GM10266 (cell line): Measurements from ENCODE around the gene TSPAN16.
"Not testable (repeated sequence)": the region's sequence is repeated elsewhere in the genome, so short reads cannot be mapped to it uniquely, and the experiment has no call there.

Experiments used
- DNase-seq: peaks from one replicate; pipeline ENCODE4 v3.0.0; 2012; ENCODE audit errors: extremely low spot score
- TF ChIP-seq, protein P1 (sequence below): IDR thresholded peaks from 2 replicates; pipeline ENCODE4 v1.5.1; 2012; ENCODE audit warnings: mild to moderate bottlenecking, low read depth; ENCODE audit not compliant: control insufficient read depth, insufficient read depth; ENCODE audit errors: missing control alignments

TSPAN16 gene

DNA sequence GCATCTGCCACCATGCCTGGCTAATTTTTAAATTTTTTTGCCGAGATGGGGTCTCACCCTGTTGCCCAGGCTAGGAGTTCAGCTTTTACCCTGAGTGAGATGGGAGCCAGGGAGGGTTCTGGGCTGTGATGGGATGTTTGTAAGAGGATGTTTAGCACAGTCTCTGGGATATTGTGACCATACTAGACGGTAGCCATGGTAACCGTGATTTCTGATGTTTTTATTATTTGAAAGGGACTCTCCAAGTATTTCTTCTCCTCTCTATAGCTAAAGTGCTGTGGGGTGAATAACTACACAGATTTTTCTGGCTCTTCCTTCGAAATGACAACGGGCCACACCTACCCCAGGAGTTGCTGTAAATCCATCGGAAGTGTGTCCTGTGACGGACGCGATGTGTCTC is 10.4 kb downstream of the TSPAN16 start:
- TF ChIP-seq, protein P1, sequence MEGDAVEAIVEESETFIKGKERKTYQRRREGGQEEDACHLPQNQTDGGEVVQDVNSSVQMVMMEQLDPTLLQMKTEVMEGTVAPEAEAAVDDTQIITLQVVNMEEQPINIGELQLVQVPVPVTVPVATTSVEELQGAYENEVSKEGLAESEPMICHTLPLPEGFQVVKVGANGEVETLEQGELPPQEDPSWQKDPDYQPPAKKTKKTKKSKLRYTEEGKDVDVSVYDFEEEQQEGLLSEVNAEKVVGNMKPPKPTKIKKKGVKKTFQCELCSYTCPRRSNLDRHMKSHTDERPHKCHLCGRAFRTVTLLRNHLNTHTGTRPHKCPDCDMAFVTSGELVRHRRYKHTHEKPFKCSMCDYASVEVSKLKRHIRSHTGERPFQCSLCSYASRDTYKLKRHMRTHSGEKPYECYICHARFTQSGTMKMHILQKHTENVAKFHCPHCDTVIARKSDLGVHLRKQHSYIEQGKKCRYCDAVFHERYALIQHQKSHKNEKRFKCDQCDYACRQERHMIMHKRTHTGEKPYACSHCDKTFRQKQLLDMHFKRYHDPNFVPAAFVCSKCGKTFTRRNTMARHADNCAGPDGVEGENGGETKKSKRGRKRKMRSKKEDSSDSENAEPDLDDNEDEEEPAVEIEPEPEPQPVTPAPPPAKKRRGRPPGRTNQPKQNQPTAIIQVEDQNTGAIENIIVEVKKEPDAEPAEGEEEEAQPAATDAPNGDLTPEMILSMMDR = no peak
- DNase-seq = no peak

GRCh38 chr19:11320278-11320995 is 24.5 kb downstream of the TSPAN16 start:
- DNase-seq = not testable (repeated sequence)

DNA sequence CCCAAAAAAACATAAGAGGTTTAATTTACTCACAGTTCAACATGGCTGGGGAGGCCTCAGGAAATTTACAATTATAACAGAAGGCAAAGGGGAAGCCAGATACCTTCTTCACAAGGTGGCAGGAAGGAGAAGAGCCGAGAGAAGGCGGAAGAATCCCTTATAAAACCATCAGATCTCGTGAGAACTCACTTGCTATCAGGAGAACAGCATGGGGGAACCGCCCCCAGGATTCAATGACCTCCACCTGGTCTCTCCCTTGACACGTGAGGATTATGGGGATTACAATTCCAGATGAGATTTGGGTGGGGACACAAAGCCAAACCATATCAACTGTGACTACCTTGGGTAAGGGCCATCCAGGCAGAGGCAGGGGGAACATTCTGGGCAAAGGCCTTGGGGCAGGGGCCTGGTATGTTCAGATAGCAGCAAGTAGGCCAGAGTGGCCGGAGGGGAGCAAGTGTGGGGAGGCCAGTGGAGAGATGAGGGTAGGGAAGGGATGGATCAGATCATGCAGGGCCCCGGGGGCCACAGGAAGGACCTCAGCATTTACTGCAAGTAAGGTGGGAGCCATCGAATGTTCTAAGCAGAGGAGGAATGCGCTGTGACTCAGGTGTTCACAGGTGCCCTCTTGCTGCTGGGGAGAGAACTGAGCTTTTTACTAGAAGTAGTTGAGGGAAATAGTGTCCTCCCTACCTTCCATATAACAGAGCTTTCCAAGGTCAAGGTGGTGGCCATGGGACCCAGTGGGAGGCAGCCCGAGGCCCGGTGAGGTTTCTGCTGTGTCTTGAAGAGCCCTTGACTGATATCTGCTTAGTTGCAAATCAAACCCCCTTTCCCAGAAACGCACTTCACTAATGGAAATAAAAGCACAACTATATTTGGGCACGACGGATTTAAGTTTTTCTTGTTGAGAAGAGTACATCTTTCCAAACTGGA is 25.5 kb downstream of the TSPAN16 start:
- no peak for DNase-seq
- TF ChIP-seq, protein P1 = no peak

- no peak for DNase-seq
Observed at GRCh38 chr19:11322269-11323024, 26.5 kb downstream of the TSPAN16 start.

DNA sequence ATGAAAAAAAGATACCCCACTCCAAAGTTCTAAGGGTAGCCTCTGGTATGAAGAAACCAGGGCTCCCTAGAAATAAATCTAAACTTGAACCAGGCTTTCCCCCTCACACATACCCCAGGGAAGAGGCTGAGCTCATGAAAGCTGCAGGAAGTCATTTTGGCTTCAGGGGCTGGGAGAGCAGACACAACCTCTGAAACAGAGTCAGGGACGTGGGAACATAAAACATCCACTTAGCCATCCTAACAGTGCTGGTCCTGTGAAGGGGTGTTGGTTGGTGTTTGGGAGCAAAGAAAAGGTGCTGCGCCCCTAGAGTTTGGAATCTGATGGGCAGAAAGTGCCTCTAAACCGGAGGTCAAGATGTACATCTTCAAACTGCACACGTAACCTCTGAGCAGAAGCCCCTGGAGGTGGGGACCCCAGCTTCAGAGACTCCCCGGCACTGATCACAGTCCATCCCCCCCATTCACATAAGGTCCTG is 27.7 kb downstream of the TSPAN16 start:
- no peak for DNase-seq
- TF ChIP-seq, protein P1 = no peak

More at GRCh38 chr19:11322269-11323024, 26.5 kb downstream of the TSPAN16 start:
- TF ChIP-seq, protein P1 = no peak

GRCh38 chr19:11324079-11324661 is 28.2 kb downstream of the TSPAN16 start:
- DNase-seq = peak; percentile 65
- TF ChIP-seq, protein P1 = no peak
